Bronchial epithelial cell (primary cell): ENCODE data around the gene NOXA1. TPM values are rescaled to one million over a fixed set of nuclear protein-coding genes. Genes with fewer than 3 reads are reported as not detected.

Experiments
- DNase-seq: peaks from one replicate; pipeline ENCODE4 v3.0.0-alpha.2; 2010; ENCODE audit warnings: low read depth
- FAIRE-seq: peaks from 2 replicates; lab custom pipeline; 2011; peaks lifted over from hg19 to GRCh38; lab: Jason Lieb, UNC
- H3K27me3 ChIP-seq: 2 replicates; pipeline ENCODE4 v1.5.1; 2011; ENCODE audit warnings: low read length; ENCODE audit not compliant: control insufficient read depth, insufficient read depth
- H3K36me3 ChIP-seq: 2 replicates; pipeline ENCODE4 v1.5.1; 2011; ENCODE audit warnings: low read length; ENCODE audit not compliant: control insufficient read depth, insufficient read depth
- H3K4me3 ChIP-seq: 2 replicates; pipeline ENCODE4 v1.5.1; 2011; ENCODE audit warnings: mild to moderate bottlenecking, low read depth, low read length, control low read depth
- total RNA-seq: library from RNA; depleted of rRNA; stranded (reverse); fragments of >200 nt; gene quantifications from 2 replicates; pipeline ENCODE4 v1.2.1, GENCODE V29; 2014
- TF ChIP-seq, protein P1 (sequence below): IDR thresholded peaks from 2 replicates; pipeline ENCODE4 v1.5.1; 2011; ENCODE audit warnings: mild to moderate bottlenecking, moderate library complexity, low read length, control low read depth, inconsistent platforms; ENCODE audit not compliant: insufficient read depth, severe bottlenecking

NOXA1 gene
- total RNA-seq, 1 donor from 2014 or later, result 0.53 TPM

DNA sequence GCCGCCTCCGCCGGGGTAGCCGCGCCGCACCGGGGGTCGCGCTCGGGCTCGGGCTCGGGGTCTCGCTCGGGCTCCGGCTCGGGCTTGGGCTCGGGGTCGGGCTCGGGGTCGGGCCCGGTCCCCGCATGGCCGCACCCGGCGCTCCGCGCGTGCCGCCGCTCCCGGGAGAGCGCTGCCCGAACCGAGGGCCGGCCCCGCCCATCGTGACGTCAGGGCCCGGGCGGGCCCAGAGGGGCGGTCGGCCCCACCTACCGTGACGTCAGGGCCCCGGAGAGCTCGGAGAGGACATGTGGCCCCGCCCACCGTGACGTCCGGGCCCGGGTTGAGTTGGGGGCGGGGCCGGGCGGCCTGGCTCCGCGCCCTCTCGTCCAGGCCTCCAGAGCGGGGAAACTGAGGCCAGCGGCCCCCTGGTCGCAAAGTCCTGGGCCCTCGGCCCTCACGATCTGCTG is 36.0 kb downstream of the NOXA1 start, which contains the start of gene NSMF:
Gene NSMF (minus strand): TSS at position 183 of the 449 bp plus-strand sequence. CDS start 232 bp downstream, outside the sequence.
- Histone ChIP-seq H3K27me3 (no peaks in the 10 kb centered on the region), H3K4me3 (peak within 1 kb of the TSS; percentile 88), H3K36me3 (peaks cover 18% of the 10 kb centered on the region)
- DNase-seq (peak; percentile 64), FAIRE-seq (no peak)
- TF ChIP-seq, protein P1, sequence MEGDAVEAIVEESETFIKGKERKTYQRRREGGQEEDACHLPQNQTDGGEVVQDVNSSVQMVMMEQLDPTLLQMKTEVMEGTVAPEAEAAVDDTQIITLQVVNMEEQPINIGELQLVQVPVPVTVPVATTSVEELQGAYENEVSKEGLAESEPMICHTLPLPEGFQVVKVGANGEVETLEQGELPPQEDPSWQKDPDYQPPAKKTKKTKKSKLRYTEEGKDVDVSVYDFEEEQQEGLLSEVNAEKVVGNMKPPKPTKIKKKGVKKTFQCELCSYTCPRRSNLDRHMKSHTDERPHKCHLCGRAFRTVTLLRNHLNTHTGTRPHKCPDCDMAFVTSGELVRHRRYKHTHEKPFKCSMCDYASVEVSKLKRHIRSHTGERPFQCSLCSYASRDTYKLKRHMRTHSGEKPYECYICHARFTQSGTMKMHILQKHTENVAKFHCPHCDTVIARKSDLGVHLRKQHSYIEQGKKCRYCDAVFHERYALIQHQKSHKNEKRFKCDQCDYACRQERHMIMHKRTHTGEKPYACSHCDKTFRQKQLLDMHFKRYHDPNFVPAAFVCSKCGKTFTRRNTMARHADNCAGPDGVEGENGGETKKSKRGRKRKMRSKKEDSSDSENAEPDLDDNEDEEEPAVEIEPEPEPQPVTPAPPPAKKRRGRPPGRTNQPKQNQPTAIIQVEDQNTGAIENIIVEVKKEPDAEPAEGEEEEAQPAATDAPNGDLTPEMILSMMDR, result no peak

DNA sequence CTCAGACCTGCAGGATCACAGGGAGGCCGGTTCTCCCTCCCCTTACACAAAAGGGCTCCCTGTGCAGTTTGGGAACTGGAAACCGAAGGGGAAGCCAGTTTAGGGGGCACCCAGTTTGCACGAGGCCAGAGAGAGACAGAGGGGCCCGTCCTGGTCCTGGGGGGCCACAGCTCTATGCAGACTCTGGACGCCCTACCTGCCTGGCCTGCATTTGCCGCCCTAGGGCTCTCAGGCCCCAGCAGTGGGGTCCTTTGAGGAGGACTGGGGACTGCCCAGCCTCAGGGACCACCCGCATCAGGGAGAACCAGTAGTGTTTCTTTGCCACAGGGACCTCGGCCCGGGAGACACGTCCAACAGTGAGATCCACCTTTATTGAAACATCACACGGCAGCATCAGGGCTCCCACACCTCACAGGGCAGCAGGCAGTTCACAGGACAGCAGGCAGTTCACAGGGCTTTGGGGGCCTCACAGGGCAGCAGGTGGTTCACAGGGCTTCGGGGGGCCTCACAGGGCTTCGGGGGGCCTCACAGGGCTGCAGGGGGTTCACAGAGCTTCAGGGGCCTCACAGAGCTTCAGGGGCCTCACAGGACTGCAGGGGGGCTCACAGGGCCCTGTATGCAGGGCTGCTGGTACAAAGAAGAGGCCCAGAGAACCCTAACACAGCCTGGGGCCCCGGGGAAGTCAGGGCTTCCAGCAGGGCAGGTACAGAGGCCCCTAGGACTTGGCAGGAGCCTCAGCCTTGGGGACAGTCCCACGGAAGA is 36.6 kb downstream of the NOXA1 start:
- TF ChIP-seq, protein P1, result no peak
- no peak for DNase-seq
- H3K36me3 ChIP-seq, result peaks cover 18% of the 10 kb centered on the region
- no peak for FAIRE-seq
- H3K27me3 ChIP-seq, result no peaks in the 10 kb centered on the region
- H3K4me3 ChIP-seq, result peak overlapping the region; percentile 13

DNA sequence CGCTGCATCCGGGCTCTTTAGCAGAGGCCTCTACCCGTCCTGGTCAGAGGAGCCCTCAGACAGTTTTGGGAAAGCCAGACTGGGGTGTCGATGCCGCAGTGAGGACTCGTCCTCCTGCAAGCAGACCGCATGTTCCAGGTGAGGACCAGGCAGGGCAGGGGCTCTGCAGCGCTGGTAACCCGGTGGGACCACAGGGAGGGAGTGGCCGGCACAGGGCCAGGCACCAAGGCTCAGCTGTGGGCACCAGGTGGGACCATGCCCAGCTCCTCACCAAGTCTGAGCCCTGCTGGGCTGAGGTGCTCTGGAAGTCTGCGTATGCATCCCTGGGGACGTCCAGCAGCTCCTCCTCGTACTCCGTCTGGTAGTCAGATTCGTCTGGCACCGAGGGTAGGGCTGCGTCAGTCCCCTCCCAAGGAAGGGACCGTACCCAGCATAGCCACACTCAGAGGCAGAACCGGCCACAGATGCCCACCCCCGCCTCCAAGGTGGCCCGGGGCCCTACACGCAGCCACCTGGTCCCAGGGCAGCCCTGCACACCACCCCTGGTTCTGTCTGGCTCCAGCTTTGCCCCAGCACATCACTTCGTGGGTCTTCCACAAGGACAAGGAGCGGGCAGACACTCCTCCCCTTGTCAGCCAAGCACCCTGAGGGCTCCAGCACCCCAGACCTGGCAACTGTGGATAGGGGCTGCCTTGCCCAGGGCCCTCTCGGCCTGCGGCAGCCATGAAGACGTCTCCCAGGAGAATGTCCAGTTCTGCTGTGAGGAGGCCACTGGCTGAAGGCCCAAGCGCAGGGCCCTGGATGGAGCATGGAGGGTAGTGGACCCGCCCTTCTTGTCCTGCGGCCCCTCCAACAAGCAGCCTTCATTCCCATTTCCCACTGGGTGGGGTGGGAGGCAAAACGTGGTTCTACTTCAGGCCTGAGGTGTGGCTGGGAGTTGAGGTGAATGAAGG is 37.4 kb downstream of the NOXA1 start:
- DNase-seq (no peak), FAIRE-seq (no peak)
- TF ChIP-seq, protein P1, result no peak
- H3K27me3 ChIP-seq, result no peaks in the 10 kb centered on the region
- peaks cover 14% of the 10 kb centered on the region for H3K36me3 ChIP-seq
- no peak overlapping the region for H3K4me3 ChIP-seq

- Histone ChIP-seq H3K4me3 (no peak overlapping the region), H3K36me3 (peaks cover 9% of the 10 kb centered on the region), H3K27me3 (no peaks in the 10 kb centered on the region)
- TF ChIP-seq, protein P1, result no peak
- FAIRE-seq (no peak), DNase-seq (no peak)
These were observed 38.1 kb downstream of the NOXA1 start for GRCh38 chr9:137461316-137461662.

DNA sequence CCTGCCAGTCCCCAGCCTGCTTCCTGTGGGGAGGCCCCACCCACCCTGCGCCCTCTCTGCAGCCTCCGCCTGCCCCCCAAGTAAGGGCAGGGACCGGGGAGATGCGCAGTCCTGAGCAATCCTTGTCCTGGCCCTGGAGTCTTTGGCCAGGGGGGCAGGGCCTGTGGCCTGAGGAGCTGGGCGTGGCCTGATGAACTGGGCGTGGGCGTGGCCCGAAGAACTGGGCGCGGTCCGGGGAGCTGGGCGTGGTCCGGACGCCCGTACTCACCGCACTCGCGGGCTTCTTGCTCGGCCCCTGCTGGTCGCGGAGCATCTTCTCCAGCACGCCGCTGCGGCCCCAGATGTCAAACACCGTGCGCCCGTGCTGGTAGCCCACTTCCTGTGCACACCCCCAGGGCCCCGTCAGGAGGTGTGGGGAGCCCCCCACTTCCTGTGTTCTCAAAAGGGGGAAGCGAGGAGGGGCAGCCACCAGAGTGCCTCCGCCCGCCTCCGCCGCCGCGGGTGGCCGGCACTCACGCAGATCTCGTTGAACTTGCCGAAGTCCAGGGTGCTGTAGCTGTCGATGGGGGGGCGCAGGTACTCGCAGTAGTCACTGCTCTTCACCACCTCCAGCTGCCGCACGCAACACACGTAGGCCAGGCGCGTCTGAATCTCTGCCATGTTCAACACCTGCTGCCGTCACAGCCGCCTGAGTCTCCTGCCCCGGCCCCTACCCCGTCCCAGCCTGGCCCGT is 38.6 kb downstream of the NOXA1 start:
- no peak overlapping the region for H3K4me3 ChIP-seq

More for the DNA sequence above, 38.6 kb downstream of the NOXA1 start:
- Histone ChIP-seq H3K36me3 (peaks cover 4% of the 10 kb centered on the region), H3K27me3 (no peaks in the 10 kb centered on the region)
- FAIRE-seq (no peak), DNase-seq (no peak)
- TF ChIP-seq, protein P1, result no peak
